CD4-positive, alpha-beta T cell treated with Interleukin-17A for 1 hour (primary cell): ENCODE data around the gene OR2A12.
"Not testable (repeated sequence)": the region's sequence is repeated elsewhere in the genome, so short reads cannot be mapped to it uniquely, and the experiment has no call there.

Experiments used
- DNase-seq: peaks from one replicate; pipeline ENCODE4 v3.0.0-alpha.2; 2020

The OR2A12 gene, protein sequence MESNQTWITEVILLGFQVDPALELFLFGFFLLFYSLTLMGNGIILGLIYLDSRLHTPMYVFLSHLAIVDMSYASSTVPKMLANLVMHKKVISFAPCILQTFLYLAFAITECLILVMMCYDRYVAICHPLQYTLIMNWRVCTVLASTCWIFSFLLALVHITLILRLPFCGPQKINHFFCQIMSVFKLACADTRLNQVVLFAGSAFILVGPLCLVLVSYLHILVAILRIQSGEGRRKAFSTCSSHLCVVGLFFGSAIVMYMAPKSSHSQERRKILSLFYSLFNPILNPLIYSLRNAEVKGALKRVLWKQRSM

DNA sequence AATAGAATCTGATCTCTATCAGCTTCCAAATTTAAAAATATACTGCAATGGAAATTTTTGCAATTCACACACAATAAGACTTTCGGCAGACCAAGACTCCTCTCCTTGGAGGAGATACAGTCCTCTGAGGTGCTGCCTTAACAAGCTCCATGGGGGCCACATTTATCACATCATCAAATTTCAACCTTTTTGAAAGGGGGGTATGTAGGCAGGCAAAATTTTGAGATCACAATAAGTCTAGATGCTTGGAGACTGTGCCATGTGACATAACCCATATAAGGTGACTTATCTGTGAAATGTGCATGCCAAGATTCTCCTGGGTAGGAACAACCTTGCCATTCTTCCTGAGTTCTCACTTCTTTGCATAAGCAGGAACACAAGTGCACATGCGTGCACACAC is at the start of gene OR2A12:
TSS of gene OR2A12 (plus strand) at position 301 of the 400 bp plus-strand sequence. CDS start 8,830 bp downstream, outside the sequence.
- DNase-seq = no peak

DNA sequence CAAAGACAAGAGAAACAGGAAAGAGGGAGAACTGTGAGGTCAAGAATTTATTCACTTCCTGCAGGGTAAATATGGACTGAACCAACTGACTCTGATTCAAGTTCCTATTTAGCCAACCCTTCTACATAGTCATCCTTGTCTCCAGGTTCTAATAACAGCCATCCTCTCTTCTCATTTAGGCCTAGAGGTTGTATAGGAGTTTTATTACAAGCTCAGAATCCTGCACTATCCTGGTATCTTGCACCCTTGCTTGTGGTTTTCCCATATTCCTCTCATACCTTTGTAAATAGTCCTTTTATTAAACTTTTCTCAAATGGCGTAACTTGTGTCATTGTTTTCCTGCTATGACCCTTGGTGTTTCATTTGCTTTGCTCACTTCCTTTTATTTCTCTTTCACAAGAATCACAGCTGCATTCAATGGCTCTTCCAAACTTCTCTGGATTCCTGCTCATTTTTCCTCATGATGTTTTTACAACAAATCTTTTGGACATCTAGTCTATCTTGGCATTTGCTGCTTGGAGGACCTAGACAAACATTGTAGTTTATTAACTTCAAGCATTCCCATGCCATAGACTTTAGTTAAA is 49.7 kb upstream of the OR2A12 start:
- DNase-seq = no peak

DNA sequence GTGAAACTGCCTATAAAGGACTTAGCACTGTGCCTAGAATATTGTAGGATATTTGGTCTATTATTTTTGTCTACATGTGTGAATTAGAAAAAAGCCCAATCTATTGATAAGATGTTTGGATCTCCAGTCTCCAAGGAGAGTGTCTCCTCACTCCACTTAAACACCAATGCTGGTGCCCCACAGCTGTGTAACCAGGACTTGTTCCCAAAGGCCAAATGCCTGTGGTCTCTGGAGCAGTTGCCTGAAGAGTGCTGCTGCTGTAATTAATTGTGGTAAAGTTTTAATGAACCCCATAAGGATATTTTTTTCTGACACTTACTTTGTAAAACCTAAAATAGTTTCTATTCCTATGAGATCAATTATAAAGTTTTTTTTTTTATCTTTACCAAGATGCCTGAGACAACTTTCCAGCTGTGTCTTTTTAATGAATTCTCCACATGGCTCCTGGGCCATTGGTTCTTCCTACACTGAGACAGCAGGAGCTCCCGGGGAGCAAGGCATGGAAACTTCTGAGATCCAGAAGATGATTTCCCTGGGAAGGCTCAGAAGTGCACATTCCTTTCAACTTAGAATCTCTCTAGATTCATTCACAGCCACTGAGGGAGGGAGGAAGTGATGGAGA is 48.6 kb upstream of the OR2A12 start:
- DNase-seq = no peak

DNA sequence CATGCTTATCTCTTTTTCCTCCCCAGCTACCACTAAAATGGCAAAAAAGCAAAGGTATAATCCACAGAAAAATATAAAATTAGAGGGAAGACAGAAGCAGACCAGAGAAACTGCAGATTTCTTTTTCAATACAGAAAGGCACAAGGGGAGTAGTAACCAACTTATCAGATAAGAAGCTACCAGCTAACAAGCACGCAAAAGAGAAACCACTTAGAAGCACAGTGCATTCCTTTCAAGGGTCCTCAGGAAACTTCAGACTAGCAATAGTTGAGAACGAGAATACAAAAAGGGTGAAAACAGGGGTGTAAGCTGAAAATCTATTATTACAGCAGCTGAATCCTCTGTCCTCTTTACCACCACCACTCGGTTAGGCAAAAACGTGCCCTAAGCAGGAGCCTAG is 47.2 kb upstream of the OR2A12 start:
- no peak for DNase-seq

DNA sequence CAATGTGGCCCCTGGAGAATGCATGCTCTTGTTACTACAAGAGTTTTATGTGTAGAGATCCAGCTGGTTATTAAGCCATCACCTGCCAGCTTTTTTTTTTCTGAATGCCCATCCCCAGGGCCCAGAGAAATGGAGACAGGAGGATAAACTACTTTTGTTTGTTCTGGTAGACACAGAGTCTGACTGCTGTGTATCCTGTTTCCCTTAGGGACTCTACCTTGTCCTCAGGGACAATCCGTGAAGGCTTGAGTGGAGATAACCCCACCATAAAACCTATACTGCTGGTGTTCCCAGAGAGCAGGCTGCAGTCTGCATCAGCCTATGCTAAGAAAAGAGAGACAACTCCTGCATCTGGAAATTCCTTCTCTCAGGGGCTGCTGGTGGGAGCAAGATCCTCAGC is 37.4 kb upstream of the OR2A12 start, which contains the start of gene OR2A5:
TSS of gene OR2A5 (plus strand) at position 301 of the 400 bp plus-strand sequence. CDS start 1,454 bp downstream, outside the sequence.
- no peak for DNase-seq

DNA sequence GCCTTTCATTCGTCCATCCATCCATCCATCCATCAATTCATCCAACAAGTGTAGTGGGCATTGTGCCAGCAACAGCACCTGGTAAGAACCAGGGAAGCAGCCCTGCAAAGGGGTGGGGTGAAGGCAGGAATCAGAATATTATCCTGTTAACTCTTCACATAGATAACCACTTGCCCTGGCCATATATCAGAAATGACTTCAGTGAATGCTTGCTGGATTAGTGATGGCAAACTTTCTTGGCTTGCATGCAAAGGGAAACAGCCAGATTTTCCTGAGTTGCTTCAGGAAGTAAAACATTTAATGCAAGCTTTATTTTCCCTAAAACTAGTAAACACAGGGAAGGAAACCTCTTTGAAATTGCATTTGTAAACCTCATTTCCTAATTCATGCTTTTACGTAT is 36.6 kb upstream of the OR2A12 start:
- DNase-seq = no peak

DNA sequence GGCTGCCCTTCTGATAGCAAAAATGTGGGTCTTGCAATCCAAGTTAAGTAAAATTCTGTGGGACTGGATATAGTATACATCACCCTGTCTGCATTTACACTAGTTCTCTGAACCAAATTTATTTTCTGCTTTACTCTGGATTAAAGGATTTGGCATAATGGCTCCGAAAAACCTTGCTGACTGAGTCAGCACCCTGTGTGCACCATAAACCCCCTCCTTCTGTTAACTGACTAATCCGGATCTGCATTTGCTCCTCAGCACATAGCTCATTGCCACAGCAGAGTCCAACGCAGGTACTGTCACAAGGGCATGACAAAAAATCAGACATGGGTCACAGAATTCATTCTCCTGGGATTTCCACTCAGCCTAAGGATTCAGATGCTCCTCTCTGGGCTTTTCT is 36.0 kb upstream of the OR2A12 start:
- no peak for DNase-seq

DNA sequence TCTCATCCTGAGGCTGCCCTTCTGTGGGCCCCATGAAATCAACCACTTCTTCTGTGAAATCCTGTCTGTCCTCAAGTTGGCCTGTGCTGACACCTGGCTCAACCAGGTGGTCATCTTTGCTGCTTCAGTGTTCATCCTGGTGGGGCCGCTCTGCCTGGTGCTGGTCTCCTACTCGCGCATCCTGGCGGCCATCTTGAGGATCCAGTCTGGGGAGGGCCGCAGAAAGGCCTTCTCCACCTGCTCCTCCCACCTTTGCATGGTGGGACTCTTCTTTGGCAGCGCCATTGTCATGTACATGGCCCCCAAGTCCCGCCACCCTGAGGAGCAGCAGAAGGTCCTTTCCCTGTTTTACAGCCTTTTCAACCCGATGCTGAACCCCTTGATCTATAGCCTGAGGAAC is 35.2 kb upstream of the OR2A12 start:
- DNase-seq = not testable (repeated sequence)

DNA sequence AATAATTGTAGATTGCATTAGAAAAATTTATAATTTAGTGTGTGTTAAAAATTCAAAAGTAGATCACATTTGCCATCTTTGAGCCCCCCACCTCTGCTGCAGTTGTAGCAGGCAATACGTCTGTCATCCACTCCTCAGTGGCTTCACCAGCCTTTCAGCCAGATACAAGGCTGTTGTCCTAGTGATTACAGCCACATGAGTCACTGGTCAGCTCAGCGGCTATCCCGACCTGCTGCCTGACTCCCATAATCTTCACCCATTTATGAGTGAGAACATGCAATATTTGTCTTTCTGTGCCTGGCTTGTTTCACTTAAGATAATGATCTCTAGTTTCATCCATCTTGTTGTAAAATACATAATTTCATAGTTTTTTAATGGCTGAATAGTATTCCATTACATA is 28.1 kb upstream of the OR2A12 start:
- no peak for DNase-seq

DNA sequence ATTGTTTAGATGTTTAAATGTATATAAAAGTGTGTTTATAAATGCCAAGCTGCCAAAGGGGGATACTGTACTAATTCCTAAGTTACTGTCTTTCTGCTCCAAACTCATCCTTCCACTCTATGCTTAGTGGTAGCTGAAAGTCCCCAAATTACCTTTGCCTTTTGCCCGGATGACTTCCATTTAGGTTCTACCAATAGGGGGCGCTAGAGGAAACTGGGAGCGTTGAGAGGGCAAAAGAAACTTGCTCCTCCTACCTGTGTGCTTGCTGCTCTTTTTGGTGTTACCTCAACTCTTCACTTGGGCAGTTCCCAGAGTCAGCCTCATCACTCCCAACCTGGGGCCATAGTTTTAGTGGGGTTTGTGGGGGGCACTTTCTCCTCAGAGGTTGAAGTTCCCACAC is 22.4 kb upstream of the OR2A12 start:
- DNase-seq = no peak

DNA sequence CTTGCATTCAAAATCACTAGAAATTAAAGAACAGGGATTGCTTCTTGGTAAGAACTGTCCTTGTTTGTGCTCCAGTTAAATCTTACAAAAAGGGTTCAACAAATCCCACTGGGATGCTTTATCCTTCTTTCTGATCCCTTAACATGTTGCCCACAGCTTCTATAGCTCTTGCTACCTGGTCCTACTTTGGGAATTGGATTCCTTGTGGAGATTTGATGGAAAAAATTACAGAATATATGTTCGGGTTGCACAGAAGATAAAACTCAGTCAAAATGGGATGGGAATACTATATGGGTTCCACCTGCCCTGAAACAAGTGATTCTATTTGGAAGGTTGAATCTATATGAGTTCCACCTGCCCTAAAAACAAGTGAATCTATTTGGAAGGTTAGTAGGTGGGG is 16.6 kb upstream of the OR2A12 start, which contains the start of gene OR2A25:
TSS of gene OR2A25 (plus strand) at position 301 of the 400 bp plus-strand sequence. CDS start 4,409 bp downstream, outside the sequence.
- no peak for DNase-seq

DNA sequence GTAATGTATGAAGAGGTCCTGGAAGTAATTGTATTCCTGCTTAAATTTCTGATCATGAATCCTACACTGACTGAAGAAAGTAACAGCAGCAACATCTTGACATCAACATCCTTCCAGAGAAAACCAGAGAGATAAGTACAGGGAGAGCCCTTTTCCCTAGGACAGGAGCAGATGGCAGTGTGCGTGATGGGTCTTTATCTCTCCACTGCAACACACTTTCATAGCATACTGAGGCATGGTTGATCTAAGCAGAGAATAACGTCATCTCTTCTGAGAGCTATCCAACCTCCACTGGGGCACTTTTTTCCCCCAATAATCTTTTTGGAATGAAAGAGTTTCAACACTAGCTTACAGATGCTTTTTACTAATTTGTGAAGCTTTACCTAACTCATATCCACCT is 16.1 kb upstream of the OR2A12 start:
- DNase-seq = no peak

DNA sequence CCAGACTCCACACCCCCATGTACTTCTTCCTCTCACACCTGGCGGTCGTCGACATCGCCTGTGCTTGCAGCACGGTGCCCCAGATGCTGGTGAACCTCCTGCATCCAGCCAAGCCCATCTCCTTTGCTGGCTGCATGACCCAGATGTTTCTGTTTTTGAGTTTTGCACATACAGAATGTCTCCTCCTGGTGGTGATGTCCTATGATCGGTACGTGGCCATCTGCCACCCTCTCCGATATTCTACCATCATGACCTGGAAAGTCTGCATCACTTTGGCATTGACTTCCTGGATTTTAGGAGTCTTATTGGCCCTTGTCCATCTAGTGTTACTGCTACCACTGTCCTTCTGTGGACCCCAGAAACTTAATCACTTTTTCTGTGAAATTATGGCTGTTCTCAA is 11.7 kb upstream of the OR2A12 start:
- no peak for DNase-seq

DNA sequence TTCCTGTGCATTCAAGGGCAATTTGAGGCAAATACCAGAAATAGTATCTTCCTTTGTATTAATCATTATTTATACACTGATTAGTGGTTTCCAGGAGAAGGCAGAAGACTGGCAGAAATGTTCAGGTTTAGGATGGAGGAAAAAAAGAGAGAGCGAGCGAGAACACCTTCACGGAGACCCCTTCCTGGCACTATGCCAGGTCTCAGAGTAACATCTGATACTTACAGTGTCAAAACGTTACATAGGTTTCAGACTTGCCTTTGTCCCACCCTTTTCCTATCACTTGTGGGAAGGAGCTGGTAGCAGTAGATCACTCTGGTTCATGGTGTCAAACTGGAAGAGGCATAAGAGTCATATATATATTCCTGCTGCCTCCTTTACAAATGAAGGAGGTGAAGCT is 652 bp downstream of the OR2A12 start:
- no peak for DNase-seq

DNA sequence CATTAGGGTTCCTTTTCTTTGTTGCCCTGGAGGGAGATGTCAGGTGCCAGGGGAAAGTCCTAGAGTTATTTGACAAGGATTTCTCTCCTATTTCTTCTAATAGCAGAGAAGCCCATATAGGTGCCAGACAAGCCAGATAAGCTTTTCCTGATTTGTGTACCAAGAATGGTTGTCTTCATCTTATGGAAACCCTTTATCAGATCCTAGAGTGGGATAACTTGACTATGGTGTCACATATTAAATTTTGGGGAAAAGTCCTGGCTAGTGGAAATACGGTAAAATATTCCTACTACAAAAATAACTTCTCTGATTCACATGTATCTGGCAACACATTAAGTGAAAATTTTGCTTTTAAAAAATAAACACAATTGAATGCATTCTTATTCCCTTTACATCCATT is 1.2 kb downstream of the OR2A12 start:
- no peak for DNase-seq

DNA sequence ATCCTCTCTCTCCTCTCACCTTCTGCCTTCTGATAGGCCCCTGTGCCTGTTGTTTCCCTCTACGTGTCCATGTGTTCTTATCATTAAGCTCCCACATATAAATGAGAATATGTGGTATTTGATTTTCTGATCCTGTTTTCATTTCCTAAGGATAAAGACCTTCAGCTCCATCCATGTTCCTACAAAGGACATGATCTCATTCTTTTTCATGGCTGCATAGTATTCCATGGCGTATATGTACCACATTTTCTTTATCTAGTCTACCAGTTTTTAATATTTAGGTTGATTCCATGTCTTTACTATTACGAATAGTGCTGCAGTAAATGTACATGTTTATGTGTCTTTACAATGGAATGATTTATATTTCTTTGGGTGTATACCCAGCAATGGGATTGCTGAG is 4.6 kb downstream of the OR2A12 start:
- DNase-seq = no peak

DNA sequence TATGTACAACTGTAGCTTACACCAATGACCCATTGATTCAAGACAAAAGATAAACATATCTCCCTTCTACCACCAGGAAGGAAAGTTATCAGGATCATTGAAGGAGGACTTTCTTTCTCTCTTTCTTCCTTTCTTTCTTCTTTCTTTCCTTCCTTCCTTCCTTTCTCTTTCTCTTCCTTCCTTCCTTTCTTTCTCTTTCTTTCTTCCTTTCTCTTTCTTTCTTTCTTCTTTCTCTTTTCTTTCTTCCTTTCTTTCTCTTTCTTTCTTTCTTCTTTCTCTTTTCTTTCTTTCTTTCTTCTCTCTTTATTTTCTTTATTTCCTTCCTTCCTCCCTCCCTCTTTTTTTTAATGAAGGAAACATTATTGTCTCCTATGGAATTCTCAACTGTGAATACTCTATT is 12.7 kb downstream of the OR2A12 start:
- DNase-seq = no peak

DNA sequence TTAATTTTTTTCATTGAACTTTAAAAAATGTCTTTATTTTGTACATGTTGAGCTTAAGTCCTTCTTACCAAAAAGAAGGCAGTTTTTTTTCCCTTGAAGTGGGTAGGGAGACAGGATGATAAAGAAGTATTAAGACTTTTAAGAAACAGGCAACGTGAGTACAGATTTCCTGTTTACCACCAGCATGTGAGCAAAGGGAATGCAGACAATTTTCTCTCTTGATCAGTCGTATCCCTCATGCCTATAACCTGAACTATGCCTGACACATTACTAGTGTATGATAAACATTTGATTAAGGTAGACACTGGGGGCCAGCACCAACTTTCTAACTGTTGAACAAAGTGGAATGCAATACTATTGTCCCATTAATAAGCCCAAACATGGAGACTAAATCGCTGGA is 14.5 kb downstream of the OR2A12 start:
- DNase-seq = no peak

DNA sequence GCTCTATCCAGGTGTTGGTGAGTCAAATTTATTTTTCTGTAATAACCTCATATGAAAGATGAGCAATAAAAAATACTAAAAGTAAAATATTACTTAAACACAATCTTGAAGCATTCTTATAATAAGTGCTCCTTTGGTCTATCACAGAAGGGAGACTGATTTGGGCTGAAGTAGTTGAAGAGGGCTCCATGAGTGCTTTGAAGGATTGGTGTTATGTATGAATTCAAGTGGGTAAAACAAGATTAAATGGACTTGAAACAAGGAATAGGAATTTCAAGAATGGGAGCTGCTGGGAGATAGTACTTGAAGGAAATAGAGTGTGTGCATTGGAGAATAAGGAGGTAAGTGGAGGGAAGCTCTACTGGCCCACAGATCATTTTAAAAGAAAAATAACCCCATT is 16.0 kb downstream of the OR2A12 start:
- no peak for DNase-seq

DNA sequence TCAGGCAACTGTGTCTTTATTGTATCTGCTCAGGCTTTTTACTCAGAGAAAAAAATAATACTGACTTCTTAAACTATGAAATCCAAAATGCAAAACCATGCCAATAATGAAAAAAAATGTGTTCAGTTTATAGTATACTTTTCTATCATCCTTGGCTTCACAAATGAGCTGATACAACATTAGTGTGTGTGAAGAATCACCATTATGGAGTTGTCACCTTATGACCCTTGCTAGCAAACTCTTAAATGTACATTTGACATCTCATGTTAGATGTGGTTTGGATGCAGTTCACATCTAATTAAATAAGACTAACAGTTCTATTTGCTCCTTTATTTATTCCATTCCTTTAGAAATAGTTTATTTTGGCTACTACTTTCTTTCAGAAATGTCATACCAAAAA is 19.1 kb downstream of the OR2A12 start:
- DNase-seq = no peak

DNA sequence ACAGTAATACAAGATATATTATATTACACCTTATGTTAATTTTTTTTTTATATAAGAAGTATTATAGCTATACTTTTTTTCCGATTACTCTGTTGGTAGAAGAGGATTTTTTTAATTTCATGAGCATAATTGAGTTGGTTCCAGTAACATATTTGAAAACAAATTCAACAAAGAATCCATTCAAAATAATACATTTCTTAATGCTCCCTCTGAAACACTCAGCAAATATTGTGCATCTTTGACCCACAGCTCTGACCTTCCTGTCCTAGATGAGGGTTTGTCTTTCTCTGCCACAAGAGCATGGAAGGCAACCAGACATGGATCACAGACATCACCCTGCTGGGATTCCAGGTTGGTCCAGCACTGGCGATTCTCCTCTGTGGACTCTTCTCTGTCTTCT is 23.2 kb downstream of the OR2A12 start, which contains the start of gene OR2A2:
TSS of gene OR2A2 (plus strand) at position 301 of the 400 bp plus-strand sequence. CDS start at position 301, 0 bp downstream.
- no peak for DNase-seq

DNA sequence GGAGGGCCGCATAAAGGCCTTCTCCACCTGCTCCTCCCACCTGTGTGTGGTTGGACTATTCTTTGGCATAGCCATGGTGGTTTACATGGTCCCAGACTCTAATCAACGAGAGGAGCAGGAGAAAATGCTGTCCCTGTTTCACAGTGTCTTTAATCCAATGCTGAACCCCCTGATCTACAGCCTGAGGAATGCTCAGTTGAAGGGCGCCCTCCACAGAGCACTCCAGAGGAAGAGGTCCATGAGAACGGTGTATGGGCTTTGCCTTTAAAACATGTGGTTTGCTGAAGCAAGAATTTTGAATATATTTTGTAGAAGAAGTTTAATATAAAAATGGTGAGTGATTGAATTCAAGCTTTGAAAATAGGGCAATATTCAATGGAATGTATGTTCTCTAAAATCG is 24.2 kb downstream of the OR2A12 start:
- DNase-seq = no peak

DNA sequence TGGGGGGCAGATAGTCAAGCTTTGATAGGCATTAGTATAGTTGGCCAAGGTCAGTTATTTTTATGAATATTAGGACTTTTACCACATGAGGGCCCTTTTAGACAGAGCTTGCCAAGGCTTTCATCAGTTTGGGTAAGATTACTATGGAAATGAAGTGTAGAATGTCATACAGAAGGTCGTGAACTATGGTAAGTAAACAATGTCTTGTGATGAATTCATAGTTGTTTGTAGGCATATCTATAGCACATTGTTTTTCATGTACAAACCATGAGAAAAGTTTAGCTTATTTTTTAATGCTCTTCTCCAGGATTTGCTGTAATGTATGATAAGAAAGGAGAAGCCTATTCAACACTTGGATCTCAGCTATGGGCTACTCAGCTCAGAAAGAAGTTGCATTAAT is 27.6 kb downstream of the OR2A12 start:
- DNase-seq = no peak

DNA sequence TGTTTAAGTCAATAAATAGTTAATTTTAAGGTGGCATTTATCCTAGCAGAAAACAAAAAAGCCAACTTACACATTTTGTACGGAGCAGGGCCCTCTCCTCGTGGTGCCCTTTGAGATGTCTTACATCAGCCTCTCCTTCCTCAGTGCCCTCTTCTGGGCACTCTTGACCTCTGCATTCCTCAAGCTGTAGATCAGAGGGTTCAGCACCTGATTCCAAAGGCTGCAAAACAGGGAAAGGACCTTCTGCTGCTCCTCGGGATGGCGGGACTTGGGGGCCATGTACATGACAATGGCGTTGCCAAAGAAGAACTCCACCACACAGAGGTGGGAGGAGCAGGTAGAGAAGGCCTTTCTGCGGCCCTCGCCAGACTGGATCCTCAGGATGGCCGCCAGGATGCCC is 32.3 kb downstream of the OR2A12 start:
- no peak for DNase-seq
